NB4 (cell line): ENCODE data around the gene OR6V1.

Source experiments
- POLR2A ChIP-seq: IDR thresholded peaks from 2 replicates; pipeline ENCODE4 v1.6.1; 2011; ENCODE audit warnings: mild to moderate bottlenecking; ENCODE audit not compliant: insufficient read length; ENCODE audit errors: extremely low read depth
- TF ChIP-seq, protein P1 (sequence below): IDR thresholded peaks from one replicate; pipeline ENCODE4 v1.5.1; 2012; ENCODE audit warnings: low read depth, low read length

- TF ChIP-seq POLR2A: no peak
- TF ChIP-seq, protein P1, sequence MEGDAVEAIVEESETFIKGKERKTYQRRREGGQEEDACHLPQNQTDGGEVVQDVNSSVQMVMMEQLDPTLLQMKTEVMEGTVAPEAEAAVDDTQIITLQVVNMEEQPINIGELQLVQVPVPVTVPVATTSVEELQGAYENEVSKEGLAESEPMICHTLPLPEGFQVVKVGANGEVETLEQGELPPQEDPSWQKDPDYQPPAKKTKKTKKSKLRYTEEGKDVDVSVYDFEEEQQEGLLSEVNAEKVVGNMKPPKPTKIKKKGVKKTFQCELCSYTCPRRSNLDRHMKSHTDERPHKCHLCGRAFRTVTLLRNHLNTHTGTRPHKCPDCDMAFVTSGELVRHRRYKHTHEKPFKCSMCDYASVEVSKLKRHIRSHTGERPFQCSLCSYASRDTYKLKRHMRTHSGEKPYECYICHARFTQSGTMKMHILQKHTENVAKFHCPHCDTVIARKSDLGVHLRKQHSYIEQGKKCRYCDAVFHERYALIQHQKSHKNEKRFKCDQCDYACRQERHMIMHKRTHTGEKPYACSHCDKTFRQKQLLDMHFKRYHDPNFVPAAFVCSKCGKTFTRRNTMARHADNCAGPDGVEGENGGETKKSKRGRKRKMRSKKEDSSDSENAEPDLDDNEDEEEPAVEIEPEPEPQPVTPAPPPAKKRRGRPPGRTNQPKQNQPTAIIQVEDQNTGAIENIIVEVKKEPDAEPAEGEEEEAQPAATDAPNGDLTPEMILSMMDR: no peak
Measured at GRCh38 chr7:143038635-143039034, 13.5 kb upstream of the OR6V1 start.
